Thyroid gland (tissue), 4 donors: ENCODE measurements around the gene RSPH1. TPM values are rescaled to one million over a fixed set of nuclear protein-coding genes. Genes with fewer than 3 reads are reported as not detected.
A peak's percentile ranks its signal among the peaks of the same experiment; 100 is the strongest.

Experiments used
- DNase-seq, 2 donors: peaks; one replicate each; pipeline ENCODE4 v3.0.0-alpha.2; 2019
- H3K27ac ChIP-seq, 3 donors: fragments of 200-600 bp; sonication (generic); 1 replicate in 2 of 3; 2 replicates in 1 of 3; pipeline ENCODE4 v1.5.1; 2016 to 2019; ENCODE audit warnings: mild to moderate bottlenecking in 1 of 3, moderate library complexity in 1 of 3
- H3K27me3 ChIP-seq: fragments of 200-600 bp; sonication (generic); one replicate; pipeline ENCODE4 v1.5.1; 2019
- H3K36me3 ChIP-seq, 2 donors: fragments of 200-600 bp; sonication (generic); one replicate each; pipeline ENCODE4 v1.5.1; 2016 to 2019
- H3K4me1 ChIP-seq, 2 donors: fragments of 200-600 bp; sonication (generic); one replicate each; pipeline ENCODE4 v1.5.1; 2017 to 2019
- H3K4me3 ChIP-seq, 3 donors: fragments of 200-600 bp; sonication (generic); replicated peaks in 1 of 3; 1 replicate in 2 of 3; 2 replicates in 1 of 3; pipeline ENCODE4 v1.5.1; 2016; ENCODE audit warnings: mild to moderate bottlenecking in 1 of 3
- H3K9me3 ChIP-seq: fragments of 200-600 bp; sonication (generic); one replicate; pipeline ENCODE4 v1.5.1; 2017
- POLR2A ChIP-seq, 2 donors: fragments of 450-650 bp; IDR thresholded peaks; one replicate each; pipeline ENCODE4 v1.6.1; 2017; ENCODE audit warnings: antibody characterized with exemption in 2 of 2, mild to moderate bottlenecking in 2 of 2, moderate library complexity in 1 of 2
- WGBS, 2 donors: methylation state at CpG; one replicate each; pipeline ENCODE4 v1.1.5; 2017; 5-methylcytosine and 5-hydroxymethylcytosine counted together
- intact Hi-C: fragments of 100-400 bp; cut with DNase I; formaldehyde crosslinking; loops from one replicate; pipeline ENCODE4 v1.15.1; 2023
- total RNA-seq, 4 donors: library from RNA; depleted of rRNA; stranded (reverse); fragments of >200 nt; gene quantifications; one replicate each; pipeline ENCODE4 v1.2.3, GENCODE V29; 2016
- TF ChIP-seq, protein P1 (sequence below), 6 experiments: fragments of 200-600 bp in 3 of 6; fragments of 450-650 bp in 3 of 6; sonication (generic) in 3 of 6; IDR thresholded peaks; one replicate each; pipeline ENCODE4 v1.5.1; 2016 to 2019; ENCODE audit warnings: antibody characterized with exemption in 6 of 6, mild to moderate bottlenecking in 2 of 6, inconsistent platforms in 1 of 6, moderate library complexity in 1 of 6

The RSPH1 gene
- total RNA-seq, 4 donors from 2014 or later: 2.7 to 3.7 (median 3.0) TPM

DNA sequence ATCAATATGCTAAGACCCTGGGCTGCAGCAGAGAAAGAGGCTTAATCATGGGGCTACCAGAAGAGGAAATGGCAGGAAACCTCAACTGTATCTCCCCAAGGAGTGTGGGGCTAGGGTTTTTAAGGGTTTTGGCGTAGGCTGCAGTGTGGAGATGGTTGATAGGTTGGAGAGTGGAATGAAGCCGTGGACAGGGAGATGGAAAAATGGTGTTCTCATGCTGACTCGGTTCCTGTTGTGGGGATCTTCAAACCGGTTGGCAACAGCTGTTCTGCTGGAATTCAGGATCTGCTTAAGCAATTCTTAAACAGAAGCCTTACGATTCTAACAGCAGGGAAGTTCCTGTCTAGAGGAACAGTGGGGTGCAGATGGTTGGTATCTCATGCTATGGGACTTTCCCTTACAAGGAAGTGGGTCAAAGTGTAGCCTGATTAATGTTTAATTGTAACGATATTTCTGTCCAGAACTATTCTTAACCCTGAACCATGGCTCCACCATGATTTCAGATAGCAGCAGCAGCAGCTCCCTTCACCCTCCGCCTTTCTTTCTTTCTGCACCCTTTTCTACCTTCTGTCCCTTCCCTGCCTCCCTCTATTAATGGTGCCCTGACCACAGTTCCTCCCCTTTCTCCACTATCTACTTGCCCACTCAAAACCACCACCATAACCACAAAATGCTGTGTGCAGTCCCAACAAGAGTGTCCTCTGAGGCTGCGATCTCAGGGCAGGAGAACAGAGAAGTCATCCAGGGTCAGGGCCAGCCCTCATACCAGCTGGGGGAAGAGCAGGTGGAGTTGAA lies 30.8 kb downstream of the RSPH1 start:
- no peak overlapping the region for H3K4me3 ChIP-seq
- no peak for DNase-seq
- intact Hi-C loops: no loop called here
- H3K4me1 ChIP-seq: peaks cover 4 to 6% of the 10 kb centered on the region in 2 donors
- 73 to 82% methylated on average over 8 of the region's 8 CpGs for WGBS, 2 donors
- H3K27ac ChIP-seq: no peak overlapping the region
- H3K36me3 ChIP-seq: no peaks in the 10 kb centered on the region
- H3K27me3 ChIP-seq: no peaks in the 10 kb centered on the region
- no peak for TF ChIP-seq POLR2A (IDR thresholded peaks at IDR 0.05)
- TF ChIP-seq, protein P1, sequence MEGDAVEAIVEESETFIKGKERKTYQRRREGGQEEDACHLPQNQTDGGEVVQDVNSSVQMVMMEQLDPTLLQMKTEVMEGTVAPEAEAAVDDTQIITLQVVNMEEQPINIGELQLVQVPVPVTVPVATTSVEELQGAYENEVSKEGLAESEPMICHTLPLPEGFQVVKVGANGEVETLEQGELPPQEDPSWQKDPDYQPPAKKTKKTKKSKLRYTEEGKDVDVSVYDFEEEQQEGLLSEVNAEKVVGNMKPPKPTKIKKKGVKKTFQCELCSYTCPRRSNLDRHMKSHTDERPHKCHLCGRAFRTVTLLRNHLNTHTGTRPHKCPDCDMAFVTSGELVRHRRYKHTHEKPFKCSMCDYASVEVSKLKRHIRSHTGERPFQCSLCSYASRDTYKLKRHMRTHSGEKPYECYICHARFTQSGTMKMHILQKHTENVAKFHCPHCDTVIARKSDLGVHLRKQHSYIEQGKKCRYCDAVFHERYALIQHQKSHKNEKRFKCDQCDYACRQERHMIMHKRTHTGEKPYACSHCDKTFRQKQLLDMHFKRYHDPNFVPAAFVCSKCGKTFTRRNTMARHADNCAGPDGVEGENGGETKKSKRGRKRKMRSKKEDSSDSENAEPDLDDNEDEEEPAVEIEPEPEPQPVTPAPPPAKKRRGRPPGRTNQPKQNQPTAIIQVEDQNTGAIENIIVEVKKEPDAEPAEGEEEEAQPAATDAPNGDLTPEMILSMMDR (IDR thresholded peaks at IDR 0.05): no peak
- no peaks in the 10 kb centered on the region for H3K9me3 ChIP-seq

DNA sequence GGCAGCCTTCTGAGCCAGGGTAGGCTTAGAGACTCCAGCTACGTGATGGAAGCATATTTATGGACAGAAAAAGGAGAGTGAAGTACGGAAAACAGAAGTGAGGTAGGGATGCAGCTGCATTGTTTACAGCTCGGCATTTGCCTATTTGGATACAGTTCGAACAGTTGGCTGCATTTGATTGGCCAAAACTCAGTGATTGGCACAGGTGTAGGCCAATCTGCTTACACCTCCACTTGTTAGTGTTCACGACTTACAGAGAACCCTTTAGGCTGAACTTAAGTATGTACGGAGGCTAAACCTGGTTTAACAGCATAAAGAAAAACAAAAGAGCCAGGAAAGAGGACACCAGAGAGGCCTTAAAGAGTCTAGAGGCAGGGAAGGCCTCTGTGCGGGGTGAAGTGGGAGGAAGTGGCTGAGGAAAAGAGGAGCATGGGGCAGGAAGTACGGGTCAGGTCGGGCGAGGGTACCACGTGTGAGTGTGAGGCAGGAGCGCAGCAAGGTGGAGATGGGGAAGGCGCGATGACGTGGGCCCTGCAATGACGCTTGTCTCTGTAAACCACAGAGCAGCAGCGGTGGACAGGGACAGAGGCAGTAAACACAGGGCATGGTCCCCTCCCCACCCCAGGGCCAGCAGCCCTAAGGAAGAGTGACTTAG lies 32.0 kb downstream of the RSPH1 start:
- H3K36me3 ChIP-seq: no peaks in the 10 kb centered on the region
- no peaks in the 10 kb centered on the region for H3K27me3 ChIP-seq
- H3K27ac ChIP-seq: no peak overlapping the region
- intact Hi-C loops: no loop called here
- no peak overlapping the region for H3K4me3 ChIP-seq
- no peaks in the 10 kb centered on the region for H3K9me3 ChIP-seq
- no peak for TF ChIP-seq POLR2A (IDR thresholded peaks at IDR 0.05)
- TF ChIP-seq, protein P1 (IDR thresholded peaks at IDR 0.05): no peak
- peaks cover 4 to 6% of the 10 kb centered on the region in 2 donors for H3K4me1 ChIP-seq
- peak in 1 of 2 donors; percentile 28 for DNase-seq
- 74% methylated on average over 17 of the region's 17 CpGs for WGBS, 2 donors

DNA sequence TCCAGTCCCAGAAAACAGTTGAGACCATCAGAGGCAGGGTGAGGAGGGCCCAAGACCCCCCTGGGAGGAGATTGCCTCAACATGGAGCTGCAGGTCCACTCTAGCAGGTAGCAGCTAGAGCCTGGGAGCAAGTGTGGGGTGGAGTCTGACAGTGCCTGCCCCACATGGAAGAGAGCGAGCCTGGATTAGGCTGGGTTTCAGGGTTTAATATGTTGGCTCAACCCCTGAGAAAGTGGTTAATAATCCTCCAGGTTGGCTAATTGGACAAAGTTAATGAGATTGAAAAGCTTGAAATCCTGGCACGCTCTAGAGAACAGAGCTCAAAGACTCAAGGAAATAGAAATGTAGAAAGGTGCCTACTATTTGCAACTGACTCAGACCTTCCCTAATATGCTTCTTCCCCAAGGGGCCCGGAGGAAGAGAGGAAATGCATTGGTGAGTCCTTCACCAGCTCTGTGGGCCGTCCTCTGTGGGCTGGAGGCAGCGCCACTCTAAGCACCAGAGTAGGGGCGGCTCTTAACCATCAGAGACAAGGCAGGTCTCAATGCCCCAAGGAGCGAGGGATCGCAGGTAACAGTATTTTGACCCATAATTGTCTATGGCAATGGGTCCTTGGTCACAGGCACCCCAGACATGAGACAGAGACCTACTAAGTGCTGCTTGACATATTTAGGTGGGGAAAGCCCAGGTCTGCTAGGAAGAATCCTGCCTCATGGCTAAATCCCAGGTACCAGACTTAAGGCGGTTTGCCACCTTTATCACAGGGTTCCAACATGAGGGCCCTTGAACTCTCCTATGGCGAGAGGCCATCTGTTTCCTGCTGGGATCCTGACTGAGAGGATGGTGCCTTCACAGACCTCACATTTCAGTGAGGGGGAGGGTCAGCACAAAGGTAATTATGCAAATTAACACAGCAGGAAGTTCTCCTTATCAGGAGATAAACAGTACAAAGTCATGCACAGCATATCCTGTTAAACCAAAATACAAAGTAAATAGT lies 33.8 kb downstream of the RSPH1 start:
- Histone ChIP-seq H3K4me3 (no peak overlapping the region), H3K4me1 (peaks cover 0 to under 1% of the 10 kb centered on the region in 2 donors), H3K27ac (no peak overlapping the region), H3K9me3 (no peaks in the 10 kb centered on the region), H3K27me3 (no peaks in the 10 kb centered on the region), H3K36me3 (no peaks in the 10 kb centered on the region)
- 85 to 91% methylated on average over 10 of the region's 10 CpGs for WGBS, 2 donors
- TF ChIP-seq, protein P1 (IDR thresholded peaks at IDR 0.05): no peak
- no peak for TF ChIP-seq POLR2A (IDR thresholded peaks at IDR 0.05)
- intact Hi-C loops: no loop called here
- DNase-seq: no peak

DNA sequence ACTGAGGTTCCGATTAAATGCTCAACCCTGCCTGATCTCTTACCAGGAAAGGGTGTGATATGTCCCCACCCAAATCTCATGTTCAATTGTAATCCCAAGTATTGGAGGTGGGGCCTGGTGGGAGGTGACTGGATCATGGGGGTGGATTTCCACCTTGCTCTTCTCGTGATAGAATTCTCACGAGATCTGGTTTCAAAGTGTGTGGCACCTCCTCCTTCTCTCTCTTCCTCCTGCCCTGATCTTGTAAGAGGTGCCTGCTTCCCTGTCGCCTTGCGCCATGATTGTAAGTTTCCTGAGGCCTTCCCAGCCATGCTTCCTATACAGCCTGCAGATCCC lies 34.9 kb downstream of the RSPH1 start:
- H3K27ac ChIP-seq: no peak overlapping the region
- intact Hi-C loops: no loop called here
- no peaks in the 10 kb centered on the region for H3K36me3 ChIP-seq
- no peaks in the 10 kb centered on the region for H3K9me3 ChIP-seq
- TF ChIP-seq, protein P1 (IDR thresholded peaks at IDR 0.05): no peak
- no peak for TF ChIP-seq POLR2A (IDR thresholded peaks at IDR 0.05)
- H3K4me3 ChIP-seq: no peak overlapping the region
- no peaks in the 10 kb centered on the region for H3K4me1 ChIP-seq
- no peak for DNase-seq
- 74 to 80% methylated on average over 5 of the region's 5 CpGs for WGBS, 2 donors
- H3K27me3 ChIP-seq: no peaks in the 10 kb centered on the region
